Astrocyte of the cerebellum (primary cell): ENCODE measurements around the gene ARHGAP12.
"Not testable (repeated sequence)": the region's sequence is repeated elsewhere in the genome, so short reads cannot be mapped to it uniquely, and the experiment has no call there.

Experiments used
- DNase-seq: peaks from one replicate; pipeline ENCODE4 v3.0.0-alpha.2; 2011; ENCODE audit warnings: low read depth
- H3K4me3 ChIP-seq: 2 replicates; pipeline ENCODE4 v1.5.1; 2011; ENCODE audit warnings: mild to moderate bottlenecking, low read depth, low read length, moderate library complexity
- in situ Hi-C: cut with HindIII; loops from 2 replicates; pipeline ENCODE4 v1.10.0; 2017; ENCODE audit warnings: low sequenced_read_pairs
- TF ChIP-seq, protein P1 (sequence below): IDR thresholded peaks from 2 replicates; pipeline ENCODE4 v1.5.1; 2012; ENCODE audit warnings: low read length, low read depth, moderate library complexity, mild to moderate bottlenecking; ENCODE audit errors: missing control alignments

The ARHGAP12 gene

GRCh38 chr10:31908157-31908556 lies 20.5 kb downstream of the ARHGAP12 start:
- in situ Hi-C loops, result no loop called here
- no peak for DNase-seq
- no peak overlapping the region for H3K4me3 ChIP-seq
- TF ChIP-seq, protein P1, sequence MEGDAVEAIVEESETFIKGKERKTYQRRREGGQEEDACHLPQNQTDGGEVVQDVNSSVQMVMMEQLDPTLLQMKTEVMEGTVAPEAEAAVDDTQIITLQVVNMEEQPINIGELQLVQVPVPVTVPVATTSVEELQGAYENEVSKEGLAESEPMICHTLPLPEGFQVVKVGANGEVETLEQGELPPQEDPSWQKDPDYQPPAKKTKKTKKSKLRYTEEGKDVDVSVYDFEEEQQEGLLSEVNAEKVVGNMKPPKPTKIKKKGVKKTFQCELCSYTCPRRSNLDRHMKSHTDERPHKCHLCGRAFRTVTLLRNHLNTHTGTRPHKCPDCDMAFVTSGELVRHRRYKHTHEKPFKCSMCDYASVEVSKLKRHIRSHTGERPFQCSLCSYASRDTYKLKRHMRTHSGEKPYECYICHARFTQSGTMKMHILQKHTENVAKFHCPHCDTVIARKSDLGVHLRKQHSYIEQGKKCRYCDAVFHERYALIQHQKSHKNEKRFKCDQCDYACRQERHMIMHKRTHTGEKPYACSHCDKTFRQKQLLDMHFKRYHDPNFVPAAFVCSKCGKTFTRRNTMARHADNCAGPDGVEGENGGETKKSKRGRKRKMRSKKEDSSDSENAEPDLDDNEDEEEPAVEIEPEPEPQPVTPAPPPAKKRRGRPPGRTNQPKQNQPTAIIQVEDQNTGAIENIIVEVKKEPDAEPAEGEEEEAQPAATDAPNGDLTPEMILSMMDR, result no peak

DNA sequence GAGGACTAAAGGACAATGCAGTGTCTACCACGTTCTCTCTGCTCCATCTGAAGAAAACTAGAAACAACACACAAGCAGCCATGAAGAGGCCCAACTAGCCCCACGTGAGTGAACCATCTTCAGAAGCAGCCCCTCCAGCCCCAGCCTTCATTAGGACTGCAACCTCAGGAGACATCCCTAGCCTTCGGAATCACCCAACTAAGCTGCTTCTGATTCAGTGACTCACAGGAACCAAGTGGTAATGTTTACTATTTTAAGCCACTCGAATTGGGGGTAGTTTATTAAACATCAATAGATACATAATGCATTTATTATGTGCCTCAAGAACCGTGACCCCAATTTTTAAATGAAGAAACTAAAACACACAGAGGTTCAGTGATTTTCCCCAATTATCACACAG lies 22.6 kb downstream of the ARHGAP12 start:
- in situ Hi-C loops, result no loop called here
- TF ChIP-seq, protein P1, result no peak

DNA sequence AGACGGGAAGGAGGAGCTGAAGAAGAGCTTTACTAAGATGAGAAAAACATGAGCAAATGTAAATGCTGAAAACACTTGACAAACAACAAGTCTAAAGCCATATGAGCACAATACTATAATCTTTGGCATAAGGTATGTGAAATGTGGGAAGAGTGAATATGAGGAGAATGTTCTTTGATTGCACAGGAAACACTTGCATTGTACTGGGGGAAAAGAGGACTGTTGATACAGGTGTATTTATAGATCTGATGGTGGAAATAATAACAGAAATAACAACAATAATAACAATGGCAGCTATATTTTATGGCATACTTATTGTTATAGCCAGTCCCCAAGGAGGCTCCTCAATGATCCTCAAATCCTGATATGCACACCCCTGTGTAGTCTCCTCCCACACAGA lies 23.0 kb downstream of the ARHGAP12 start:
- TF ChIP-seq, protein P1, result no peak
- DNase-seq, result no peak
- no peak overlapping the region for H3K4me3 ChIP-seq
- in situ Hi-C loops, result no loop called here

More for the DNA sequence above, 22.6 kb downstream of the ARHGAP12 start:
- no peak overlapping the region for H3K4me3 ChIP-seq
- no peak for DNase-seq

GRCh38 chr10:31902625-31903024 lies 26.0 kb downstream of the ARHGAP12 start:
- in situ Hi-C loops, result no loop called here
- no peak for DNase-seq
- TF ChIP-seq, protein P1, result no peak
- H3K4me3 ChIP-seq, result no peak overlapping the region

GRCh38 chr10:31897506-31897905 lies 31.1 kb downstream of the ARHGAP12 start:
- TF ChIP-seq, protein P1, result no peak
- no peak overlapping the region for H3K4me3 ChIP-seq
- no peak for DNase-seq
- in situ Hi-C loops, result no loop called here

- H3K4me3 ChIP-seq, result no peak overlapping the region
- TF ChIP-seq, protein P1, result no peak
- DNase-seq, result peak; percentile 46
- in situ Hi-C loops, result no loop called here
Observed at GRCh38 chr10:31896968-31897384, 31.7 kb downstream of the ARHGAP12 start.

DNA sequence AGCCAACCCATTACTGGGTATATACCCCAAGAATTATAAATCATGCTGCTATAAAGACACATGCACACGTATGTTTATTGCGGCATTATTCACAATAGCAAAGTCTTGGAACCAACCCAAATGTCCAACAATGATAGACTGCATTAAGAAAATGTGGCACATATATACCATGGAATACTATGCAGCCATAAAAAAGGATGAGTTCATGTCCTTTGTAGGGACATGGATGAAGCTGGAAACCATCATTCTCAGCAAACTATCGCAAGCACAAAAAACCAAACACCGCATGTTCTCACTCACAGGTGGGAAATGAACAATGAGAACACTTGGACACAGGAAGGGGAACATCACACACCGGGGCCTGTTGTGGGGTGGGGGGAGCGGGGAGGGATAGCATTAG lies 32.9 kb downstream of the ARHGAP12 start:
- H3K4me3 ChIP-seq, in situ Hi-C loops, DNase-seq: not testable (repeated sequence)
